A549 (cell line): ENCODE measurements around the gene ZNF829.

ENCODE experiments used
- CHD2 ChIP-seq: fragments of 150-350 bp; IDR thresholded peaks from 2 replicates; pipeline ENCODE4 v1.6.1; 2014; ENCODE audit warnings: low read length; ENCODE audit not compliant: partially characterized antibody
- CHD4 ChIP-seq: fragments of 200-600 bp; sonication (generic); IDR thresholded peaks from 2 replicates; pipeline ENCODE4 v1.6.1; 2016; ENCODE audit warnings: antibody characterized with exemption, mild to moderate bottlenecking, borderline replicate concordance
- CTCF ChIP-seq: fragments of >200 bp; sonication (Bioruptor Twin); formaldehyde crosslinking; IDR thresholded peaks from 3 replicates; pipeline ENCODE4 v1.5.1; 2016
- E2F6 ChIP-seq: IDR thresholded peaks from 2 replicates; pipeline ENCODE4 v1.6.1; 2012; ENCODE audit warnings: low read depth, borderline replicate concordance
- EP300 ChIP-seq, 2 experiments: fragments of >200 bp; sonication (Bioruptor Twin); formaldehyde crosslinking; IDR thresholded peaks; 2 replicates in 1 of 2; 3 replicates in 1 of 2; pipeline ENCODE4 v1.6.1; 2016 to 2017
- KDM1A ChIP-seq: fragments of 200-600 bp; sonication (generic); IDR thresholded peaks from 2 replicates; pipeline ENCODE4 v1.6.1; 2016; ENCODE audit warnings: low read depth, mild to moderate bottlenecking
- PBX3 ChIP-seq: IDR thresholded peaks from 2 replicates; pipeline ENCODE4 v1.6.1; 2012
- RAD21 ChIP-seq, 2 experiments: fragments of >200 bp in 1 of 2; sonication (Bioruptor Twin) in 1 of 2; formaldehyde crosslinking in 1 of 2; IDR thresholded peaks in 1 of 2; conservative IDR thresholded peaks in 1 of 2; 2 replicates in 1 of 2; 3 replicates in 1 of 2; pipeline ENCODE4 v1.6.1; 2012 to 2018; ENCODE audit warnings: inconsistent platforms in 1 of 2
- RFX5 ChIP-seq: fragments of 450-650 bp; IDR thresholded peaks from 2 replicates; pipeline ENCODE4 v1.7.1; 2014; ENCODE audit warnings: antibody characterized with exemption, mild to moderate bottlenecking, moderate library complexity
- TF ChIP-seq, protein P1 (sequence below): IDR thresholded peaks from 2 replicates; pipeline ENCODE4 v1.6.1; 2012
- TF ChIP-seq, protein P2 (sequence below): fragments of >200 bp; sonication (Bioruptor Twin); formaldehyde crosslinking; IDR thresholded peaks from 3 replicates; pipeline ENCODE4 v1.6.1; 2016

DNA sequence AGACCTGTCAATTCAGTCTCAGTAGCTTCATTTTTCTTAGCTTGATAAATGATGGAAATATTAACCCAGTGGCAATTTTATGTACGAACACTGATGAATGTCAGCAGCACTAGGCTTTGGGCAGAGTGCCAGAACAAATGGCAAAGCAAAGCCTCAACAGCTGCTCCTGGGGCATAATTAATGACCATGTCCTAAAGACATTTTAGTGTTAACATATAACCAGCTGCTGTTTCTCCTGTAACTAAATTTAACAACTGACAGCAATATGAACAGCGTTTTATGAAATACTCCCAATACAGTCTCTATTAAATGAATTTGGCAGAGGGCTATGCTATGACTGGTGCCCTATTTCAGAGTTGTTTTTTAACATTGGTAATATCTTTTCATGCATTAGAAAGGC, 47.2 kb upstream of the ZNF829 start:
- TF ChIP-seq CTCF (no peak), PBX3 (no peak), EP300 (IDR thresholded peaks at IDR 0.05) (no peak), E2F6 (no peak), RFX5 (no peak), CHD4 (no peak), CHD2 (no peak), KDM1A (no peak), RAD21 (conservative IDR thresholded peaks at IDR 0.05 in 1 of 2, IDR thresholded peaks at IDR 0.05 in 1 of 2) (no peak)
- TF ChIP-seq, protein P1, sequence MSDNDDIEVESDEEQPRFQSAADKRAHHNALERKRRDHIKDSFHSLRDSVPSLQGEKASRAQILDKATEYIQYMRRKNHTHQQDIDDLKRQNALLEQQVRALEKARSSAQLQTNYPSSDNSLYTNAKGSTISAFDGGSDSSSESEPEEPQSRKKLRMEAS: no peak
- TF ChIP-seq, protein P2, sequence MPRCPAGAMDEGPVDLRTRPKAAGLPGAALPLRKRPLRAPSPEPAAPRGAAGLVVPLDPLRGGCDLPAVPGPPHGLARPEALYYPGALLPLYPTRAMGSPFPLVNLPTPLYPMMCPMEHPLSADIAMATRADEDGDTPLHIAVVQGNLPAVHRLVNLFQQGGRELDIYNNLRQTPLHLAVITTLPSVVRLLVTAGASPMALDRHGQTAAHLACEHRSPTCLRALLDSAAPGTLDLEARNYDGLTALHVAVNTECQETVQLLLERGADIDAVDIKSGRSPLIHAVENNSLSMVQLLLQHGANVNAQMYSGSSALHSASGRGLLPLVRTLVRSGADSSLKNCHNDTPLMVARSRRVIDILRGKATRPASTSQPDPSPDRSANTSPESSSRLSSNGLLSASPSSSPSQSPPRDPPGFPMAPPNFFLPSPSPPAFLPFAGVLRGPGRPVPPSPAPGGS: no peak
